IMR-90 (cell line): ENCODE measurements around the gene EMID1.

ENCODE experiments used
- BHLHE40 ChIP-seq: fragments of 150-350 bp; IDR thresholded peaks from 2 replicates; pipeline ENCODE4 v1.6.1; 2016; ENCODE audit warnings: mild to moderate bottlenecking, low read depth, low read length
- CHD1 ChIP-seq: IDR thresholded peaks from 2 replicates; pipeline ENCODE4 v1.6.1; 2012; ENCODE audit warnings: low read depth, low read length, improper control_type of control experiment
- CTCF ChIP-seq: conservative IDR thresholded peaks from 2 replicates; pipeline ENCODE4 v1.5.1; 2012; ENCODE audit warnings: mild to moderate bottlenecking, low read depth, low read length, improper control_type of control experiment
- FOS ChIP-seq: fragments of 150-350 bp; IDR thresholded peaks from 2 replicates; pipeline ENCODE4 v1.6.1; 2016; ENCODE audit warnings: low read depth, low read length
- POLR2A ChIP-seq: IDR thresholded peaks from 2 replicates; pipeline ENCODE4 v1.6.1; 2012; ENCODE audit warnings: mild to moderate bottlenecking, low read depth, low read length

- TF ChIP-seq POLR2A = no peak
- TF ChIP-seq BHLHE40 = no peak
- no peak for TF ChIP-seq CTCF
- no peak for TF ChIP-seq CHD1
- TF ChIP-seq FOS = no peak
Measured at GRCh38 chr22:29219881-29220670, 14.4 kb downstream of the EMID1 start.
